ENCODE results near the gene GXYLT2.

GXYLT2 gene

DNA sequence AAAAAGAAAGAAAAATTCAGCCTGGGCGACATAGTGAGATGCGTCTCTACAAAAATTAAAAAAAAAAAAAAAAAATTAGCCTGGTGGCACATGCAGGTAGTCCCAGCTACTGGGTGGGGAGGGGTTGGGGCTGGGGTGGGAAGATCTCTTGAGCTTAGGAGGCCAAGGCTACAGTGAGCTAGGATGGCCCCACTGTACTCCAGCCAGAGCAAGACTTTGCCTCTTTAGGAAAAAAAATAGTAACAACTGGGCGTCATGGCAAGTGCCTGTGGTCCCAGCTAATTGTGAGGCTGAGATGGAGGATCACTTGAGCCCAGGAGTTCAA, 84.8 kb downstream of the GXYLT2 start:
- no peak for DNase-seq (ENCODE audit: low read depth)
- TF ChIP-seq, protein P1, sequence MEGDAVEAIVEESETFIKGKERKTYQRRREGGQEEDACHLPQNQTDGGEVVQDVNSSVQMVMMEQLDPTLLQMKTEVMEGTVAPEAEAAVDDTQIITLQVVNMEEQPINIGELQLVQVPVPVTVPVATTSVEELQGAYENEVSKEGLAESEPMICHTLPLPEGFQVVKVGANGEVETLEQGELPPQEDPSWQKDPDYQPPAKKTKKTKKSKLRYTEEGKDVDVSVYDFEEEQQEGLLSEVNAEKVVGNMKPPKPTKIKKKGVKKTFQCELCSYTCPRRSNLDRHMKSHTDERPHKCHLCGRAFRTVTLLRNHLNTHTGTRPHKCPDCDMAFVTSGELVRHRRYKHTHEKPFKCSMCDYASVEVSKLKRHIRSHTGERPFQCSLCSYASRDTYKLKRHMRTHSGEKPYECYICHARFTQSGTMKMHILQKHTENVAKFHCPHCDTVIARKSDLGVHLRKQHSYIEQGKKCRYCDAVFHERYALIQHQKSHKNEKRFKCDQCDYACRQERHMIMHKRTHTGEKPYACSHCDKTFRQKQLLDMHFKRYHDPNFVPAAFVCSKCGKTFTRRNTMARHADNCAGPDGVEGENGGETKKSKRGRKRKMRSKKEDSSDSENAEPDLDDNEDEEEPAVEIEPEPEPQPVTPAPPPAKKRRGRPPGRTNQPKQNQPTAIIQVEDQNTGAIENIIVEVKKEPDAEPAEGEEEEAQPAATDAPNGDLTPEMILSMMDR (IDR thresholded peaks at IDR 0.05; ENCODE audit: insufficient read depth, low read depth, low read length, missing control alignments): no peak
- H3K4me3 ChIP-seq (ENCODE audit: low read depth, low read length): no peak overlapping the region

DNA sequence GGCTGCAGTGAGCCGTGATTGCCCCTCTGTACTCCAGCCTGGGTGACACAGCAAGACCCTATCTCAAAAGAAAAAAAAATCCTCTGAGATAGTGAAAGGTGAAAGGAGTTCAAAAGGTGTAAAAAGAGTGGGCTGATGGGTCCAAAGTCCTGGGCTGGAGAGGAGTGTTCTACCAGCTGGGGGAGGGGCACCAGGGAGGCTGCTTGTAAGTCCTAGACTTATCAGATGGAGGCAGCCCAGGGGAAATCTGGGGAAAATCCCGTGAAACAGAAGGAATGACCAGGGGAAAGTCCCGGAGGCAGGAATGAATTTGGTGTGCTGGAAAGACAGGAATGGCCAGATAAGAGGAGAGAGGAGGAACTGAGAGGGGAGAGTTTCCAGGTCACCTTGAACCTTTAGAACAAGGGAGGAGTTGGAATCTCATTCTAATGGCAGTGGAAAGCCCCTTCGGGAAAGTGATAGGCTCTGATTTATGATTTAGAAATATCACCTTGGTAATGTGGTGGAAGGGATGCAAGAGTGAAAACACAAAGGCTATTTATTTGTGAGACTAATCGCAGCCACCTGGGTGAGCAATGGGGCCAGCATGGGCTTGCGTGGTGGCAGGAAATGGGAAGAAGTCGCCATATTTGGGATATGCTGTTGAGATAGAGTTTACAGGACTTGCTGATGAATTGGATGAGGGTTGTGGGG, 85.3 kb downstream of the GXYLT2 start:
- no peak overlapping the region for H3K4me3 ChIP-seq (ENCODE audit: low read depth, low read length)
- peak; percentile 48 for DNase-seq (ENCODE audit: low read depth)
- TF ChIP-seq, protein P1 (IDR thresholded peaks at IDR 0.05; ENCODE audit: insufficient read depth, low read depth, low read length, missing control alignments): no peak

- H3K4me3 ChIP-seq (ENCODE audit: low read depth, low read length): no peak overlapping the region
- DNase-seq (ENCODE audit: low read depth): no peak
- TF ChIP-seq, protein P1 (IDR thresholded peaks at IDR 0.05; ENCODE audit: insufficient read depth, low read depth, low read length, missing control alignments): no peak
Observed at GRCh38 chr3:72973786-72974185, 85.9 kb downstream of the GXYLT2 start.

DNA sequence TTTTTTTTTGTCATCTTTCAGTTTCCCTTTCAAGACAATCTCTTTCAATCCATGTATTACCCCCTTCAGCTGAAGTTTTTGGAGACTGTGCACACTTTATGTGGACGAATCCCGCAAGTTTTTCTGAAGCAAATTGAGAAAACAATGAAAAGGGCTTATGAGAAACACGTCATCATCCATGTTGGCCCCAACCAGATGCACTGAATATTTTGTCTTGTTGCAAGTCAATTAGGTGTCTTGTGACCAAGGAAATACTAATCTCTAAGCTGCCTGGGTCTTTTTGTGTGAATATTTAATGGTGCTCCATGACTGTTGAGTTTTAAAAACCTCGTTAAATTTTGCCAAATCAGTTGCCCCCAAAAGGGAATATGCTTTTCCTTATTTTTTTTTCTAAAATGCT, 87.1 kb downstream of the GXYLT2 start:
- H3K4me3 ChIP-seq (ENCODE audit: low read depth, low read length): 0 out of 2 replicates have a peak overlapping the region, but pooled peaks have one; percentile 3
- peak; percentile 48 for DNase-seq (ENCODE audit: low read depth)
- TF ChIP-seq, protein P1 (IDR thresholded peaks at IDR 0.05; ENCODE audit: insufficient read depth, low read depth, low read length, missing control alignments): no peak

DNA sequence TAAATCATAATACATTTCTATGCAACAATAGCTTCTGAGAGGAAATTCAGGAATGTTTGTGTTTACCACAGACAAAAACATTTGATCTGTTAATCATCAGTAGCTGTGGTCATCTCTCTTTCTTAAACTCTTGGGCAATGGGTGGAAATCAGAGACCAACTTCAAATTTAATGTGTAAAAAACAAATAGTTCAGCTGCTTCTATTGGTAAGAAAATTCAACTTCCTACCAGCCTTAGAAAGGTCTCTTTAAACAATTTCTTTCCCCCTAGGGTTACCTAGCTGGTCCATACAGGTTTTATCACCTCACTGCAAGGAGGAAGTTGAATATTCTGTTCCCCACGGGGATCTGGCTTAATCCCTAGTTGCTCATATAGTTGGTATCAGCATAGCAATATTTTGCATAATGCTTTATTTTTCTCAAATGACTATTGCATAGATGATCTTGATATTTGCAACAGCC, 88.5 kb downstream of the GXYLT2 start:
- TF ChIP-seq, protein P1 (IDR thresholded peaks at IDR 0.05; ENCODE audit: insufficient read depth, low read depth, low read length, missing control alignments): no peak
- no peak for DNase-seq (ENCODE audit: low read depth)
- H3K4me3 ChIP-seq (ENCODE audit: low read depth, low read length): no peak overlapping the region

DNA sequence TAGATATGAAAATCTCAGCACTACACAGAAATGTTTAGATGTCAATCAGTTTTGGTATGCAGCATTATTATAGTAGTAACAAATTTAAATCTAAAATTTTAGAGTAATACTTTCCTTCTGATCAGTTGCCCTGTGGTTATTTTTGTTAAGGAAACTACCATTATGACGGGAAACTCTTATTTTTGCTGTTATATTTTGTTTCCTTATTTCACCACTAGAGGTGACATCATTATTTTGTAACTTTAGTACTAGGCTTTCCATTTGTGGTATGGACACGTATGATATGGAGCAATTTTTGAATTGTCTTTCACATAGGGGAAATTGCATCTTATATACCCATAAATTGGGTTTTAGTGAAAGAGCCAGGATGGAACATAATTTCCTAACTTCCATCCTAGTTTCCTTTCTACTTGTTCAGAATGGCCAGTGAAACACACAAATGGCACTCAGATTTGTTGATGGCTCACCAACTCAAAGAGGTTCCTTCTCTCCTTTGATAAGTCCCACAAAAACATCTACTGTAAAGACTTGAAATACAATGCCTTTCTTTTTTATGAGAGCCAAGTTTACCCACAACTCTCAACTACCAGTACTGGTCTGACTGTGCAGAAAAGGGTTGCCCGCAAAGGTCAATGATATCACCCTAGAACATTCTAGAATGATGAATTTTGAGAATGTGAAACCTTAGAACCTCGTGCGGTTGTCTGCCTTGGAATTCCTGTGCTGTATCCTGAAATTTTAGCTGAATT, 89.4 kb downstream of the GXYLT2 start:
- H3K4me3 ChIP-seq (ENCODE audit: low read depth, low read length): no peak overlapping the region
- DNase-seq (ENCODE audit: low read depth): peak; percentile 63
- TF ChIP-seq, protein P1 (IDR thresholded peaks at IDR 0.05; ENCODE audit: insufficient read depth, low read depth, low read length, missing control alignments): peak; percentile 17
